ENCODE measurements around the gene NBPF1.
"Not testable (repeated sequence)": the region's sequence is repeated elsewhere in the genome, so short reads cannot be mapped to it uniquely, and the experiment has no call there.

The NBPF1 gene

GRCh38 chr1:16637941-16638778 is 24.8 kb upstream of the NBPF1 start:
- H3K27me3 ChIP-seq; H3K9me3 ChIP-seq; H3K4me3 ChIP-seq (ENCODE audit: low read depth in 1 of 2, low read length in 1 of 2); H3K27ac ChIP-seq; H3K4me1 ChIP-seq (ENCODE audit: control insufficient read depth in 1 of 2, insufficient read depth in 1 of 2, low read depth in 1 of 2, low read length in 1 of 2): not testable (repeated sequence)
- peaks cover 29% of the 10 kb centered on the region for H3K36me3 ChIP-seq

- not testable (repeated sequence) for H3K27ac ChIP-seq; H3K27me3 ChIP-seq; H3K9me3 ChIP-seq; H3K4me1 ChIP-seq (ENCODE audit: control insufficient read depth in 1 of 2, insufficient read depth in 1 of 2, low read depth in 1 of 2, low read length in 1 of 2); H3K4me3 ChIP-seq (ENCODE audit: low read depth in 1 of 2, low read length in 1 of 2)
- peaks cover 44% of the 10 kb centered on the region for H3K36me3 ChIP-seq
These were observed 23.3 kb upstream of the NBPF1 start for GRCh38 chr1:16636551-16637195.

DNA sequence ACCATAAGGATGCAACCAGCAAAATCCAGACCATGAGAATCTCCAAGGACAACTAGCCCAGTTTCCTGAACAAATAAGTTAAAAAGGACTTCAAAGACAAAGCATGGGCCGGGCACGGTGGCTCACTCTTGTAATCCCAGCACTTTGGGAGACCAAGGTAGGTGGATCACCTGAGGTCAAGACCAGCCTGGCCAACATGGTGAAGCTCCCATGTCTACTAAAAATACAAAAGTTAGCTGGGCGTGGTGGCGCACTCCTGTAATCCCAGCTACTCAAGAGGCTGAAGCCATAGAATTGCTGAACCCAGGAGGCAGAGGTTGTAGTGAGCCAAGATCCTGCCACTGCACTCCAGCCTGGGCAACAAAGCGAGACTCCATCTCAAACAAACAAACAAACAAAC is 22.6 kb upstream of the NBPF1 start:
- H3K27ac ChIP-seq; H3K4me1 ChIP-seq (ENCODE audit: control insufficient read depth in 1 of 2, insufficient read depth in 1 of 2, low read depth in 1 of 2, low read length in 1 of 2); H3K27me3 ChIP-seq; H3K9me3 ChIP-seq; H3K4me3 ChIP-seq (ENCODE audit: low read depth in 1 of 2, low read length in 1 of 2): not testable (repeated sequence)
- peaks cover 51% of the 10 kb centered on the region for H3K36me3 ChIP-seq

GRCh38 chr1:16633540-16634282 is 20.3 kb upstream of the NBPF1 start:
- not testable (repeated sequence) for H3K4me3 ChIP-seq (ENCODE audit: low read depth in 1 of 2, low read length in 1 of 2); H3K27ac ChIP-seq; H3K9me3 ChIP-seq; H3K27me3 ChIP-seq; H3K4me1 ChIP-seq (ENCODE audit: control insufficient read depth in 1 of 2, insufficient read depth in 1 of 2, low read depth in 1 of 2, low read length in 1 of 2)
- peaks cover 64% of the 10 kb centered on the region for H3K36me3 ChIP-seq

DNA sequence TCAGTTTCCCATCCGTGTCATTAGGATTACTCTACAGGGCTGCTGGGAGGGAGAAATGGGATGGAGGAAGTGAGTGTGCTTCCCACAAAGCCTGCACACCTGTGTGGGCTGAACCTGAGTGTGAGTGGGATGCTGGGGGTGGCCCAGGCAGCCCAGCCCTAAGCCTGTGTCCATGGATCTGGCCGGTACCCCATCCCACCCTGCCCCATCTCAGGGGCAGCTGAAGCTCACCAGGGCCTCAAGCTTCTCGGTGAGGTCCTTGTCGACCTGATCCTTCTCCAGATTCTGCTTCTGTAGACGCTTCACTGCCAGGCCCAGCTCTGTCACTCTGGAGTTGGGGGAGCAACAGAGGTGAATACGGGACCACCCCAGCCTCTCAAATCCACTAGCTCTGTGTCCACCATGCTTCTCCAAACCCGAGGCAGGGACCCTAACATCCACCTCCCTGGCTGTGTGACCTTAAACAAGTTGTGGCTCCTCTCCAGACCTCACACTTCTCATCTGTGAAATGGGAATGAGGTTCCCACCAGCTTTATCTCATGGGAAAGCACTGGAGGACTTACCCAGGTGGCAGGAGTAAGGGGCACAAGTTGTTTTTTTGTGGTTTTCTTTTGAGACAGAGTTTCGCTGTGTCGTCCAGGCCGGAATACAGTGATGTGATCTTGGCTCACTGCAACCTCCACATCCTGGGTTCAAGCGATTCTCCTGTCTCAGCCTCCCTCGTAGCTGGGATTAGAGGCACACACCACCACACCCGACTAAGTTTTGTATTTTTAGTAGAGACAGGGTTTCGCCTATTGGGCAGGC is 18.9 kb upstream of the NBPF1 start:
- not testable (repeated sequence) for H3K27me3 ChIP-seq

DNA sequence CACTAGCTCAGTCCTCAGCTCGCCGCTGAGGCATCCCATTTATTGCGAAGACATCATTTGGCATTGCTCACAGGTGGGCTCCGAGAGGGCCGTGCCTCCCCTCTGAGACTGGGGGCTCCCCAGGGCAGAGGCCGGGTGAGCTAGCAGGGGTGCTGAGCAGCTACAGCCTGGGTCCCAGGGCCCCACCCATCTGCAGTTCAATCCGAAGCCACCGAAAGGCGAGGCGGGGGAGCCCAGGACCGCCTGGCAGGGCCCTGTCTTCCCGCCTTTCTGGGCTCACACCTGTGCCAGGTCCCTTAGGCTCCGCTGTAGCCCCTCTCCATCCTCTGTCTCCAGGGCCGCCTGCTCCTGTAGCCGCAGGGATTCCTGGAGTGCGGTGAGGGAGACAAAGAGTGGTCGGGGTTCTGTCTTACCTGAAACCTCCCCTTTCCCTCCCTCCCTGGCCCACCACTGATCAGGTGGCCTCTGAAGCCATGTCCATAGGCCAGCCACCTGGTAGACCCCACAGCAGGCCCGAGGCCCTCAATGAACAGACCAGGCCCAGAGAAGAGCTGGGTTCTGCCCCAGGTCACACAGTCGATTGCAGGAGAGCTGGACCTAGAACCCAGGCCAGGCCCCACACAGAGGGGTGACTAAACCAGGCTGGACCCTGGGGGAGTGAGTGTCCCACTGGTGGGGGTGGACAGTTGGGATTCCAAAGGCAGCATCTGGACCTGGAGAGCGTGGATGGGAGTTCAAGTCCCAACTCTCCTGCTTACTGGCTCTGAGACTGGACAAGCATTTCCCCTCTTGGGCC is 18.1 kb upstream of the NBPF1 start:
- TF ChIP-seq, protein P1, sequence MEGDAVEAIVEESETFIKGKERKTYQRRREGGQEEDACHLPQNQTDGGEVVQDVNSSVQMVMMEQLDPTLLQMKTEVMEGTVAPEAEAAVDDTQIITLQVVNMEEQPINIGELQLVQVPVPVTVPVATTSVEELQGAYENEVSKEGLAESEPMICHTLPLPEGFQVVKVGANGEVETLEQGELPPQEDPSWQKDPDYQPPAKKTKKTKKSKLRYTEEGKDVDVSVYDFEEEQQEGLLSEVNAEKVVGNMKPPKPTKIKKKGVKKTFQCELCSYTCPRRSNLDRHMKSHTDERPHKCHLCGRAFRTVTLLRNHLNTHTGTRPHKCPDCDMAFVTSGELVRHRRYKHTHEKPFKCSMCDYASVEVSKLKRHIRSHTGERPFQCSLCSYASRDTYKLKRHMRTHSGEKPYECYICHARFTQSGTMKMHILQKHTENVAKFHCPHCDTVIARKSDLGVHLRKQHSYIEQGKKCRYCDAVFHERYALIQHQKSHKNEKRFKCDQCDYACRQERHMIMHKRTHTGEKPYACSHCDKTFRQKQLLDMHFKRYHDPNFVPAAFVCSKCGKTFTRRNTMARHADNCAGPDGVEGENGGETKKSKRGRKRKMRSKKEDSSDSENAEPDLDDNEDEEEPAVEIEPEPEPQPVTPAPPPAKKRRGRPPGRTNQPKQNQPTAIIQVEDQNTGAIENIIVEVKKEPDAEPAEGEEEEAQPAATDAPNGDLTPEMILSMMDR (IDR thresholded peaks at IDR 0.05): no peak
- Histone ChIP-seq H3K4me1 (ENCODE audit: control insufficient read depth in 1 of 2, insufficient read depth in 1 of 2, low read depth in 1 of 2, low read length in 1 of 2) (no peaks in the 10 kb centered on the region), H3K4me3 (ENCODE audit: low read depth in 1 of 2, low read length in 1 of 2) (no peak overlapping the region), H3K36me3 (peaks cover 84% of the 10 kb centered on the region), H3K27ac (no peak overlapping the region), H3K9me3 (no peaks in the 10 kb centered on the region), H3K27me3 (no peaks in the 10 kb centered on the region)

More for the DNA sequence above, 18.9 kb upstream of the NBPF1 start:
- not testable (repeated sequence) for H3K9me3 ChIP-seq; H3K4me3 ChIP-seq (ENCODE audit: low read depth in 1 of 2, low read length in 1 of 2); H3K4me1 ChIP-seq (ENCODE audit: control insufficient read depth in 1 of 2, insufficient read depth in 1 of 2, low read depth in 1 of 2, low read length in 1 of 2); H3K27ac ChIP-seq
- peaks cover 78% of the 10 kb centered on the region for H3K36me3 ChIP-seq

GRCh38 chr1:16630661-16631247 is 17.4 kb upstream of the NBPF1 start:
- Histone ChIP-seq H3K9me3 (no peaks in the 10 kb centered on the region), H3K36me3 (peaks cover 90% of the 10 kb centered on the region), H3K4me1 (ENCODE audit: control insufficient read depth in 1 of 2, insufficient read depth in 1 of 2, low read depth in 1 of 2, low read length in 1 of 2) (no peaks in the 10 kb centered on the region), H3K27me3 (no peaks in the 10 kb centered on the region), H3K27ac (no peak overlapping the region), H3K4me3 (ENCODE audit: low read depth in 1 of 2, low read length in 1 of 2) (no peak overlapping the region)
- TF ChIP-seq, protein P1 (IDR thresholded peaks at IDR 0.05): no peak

DNA sequence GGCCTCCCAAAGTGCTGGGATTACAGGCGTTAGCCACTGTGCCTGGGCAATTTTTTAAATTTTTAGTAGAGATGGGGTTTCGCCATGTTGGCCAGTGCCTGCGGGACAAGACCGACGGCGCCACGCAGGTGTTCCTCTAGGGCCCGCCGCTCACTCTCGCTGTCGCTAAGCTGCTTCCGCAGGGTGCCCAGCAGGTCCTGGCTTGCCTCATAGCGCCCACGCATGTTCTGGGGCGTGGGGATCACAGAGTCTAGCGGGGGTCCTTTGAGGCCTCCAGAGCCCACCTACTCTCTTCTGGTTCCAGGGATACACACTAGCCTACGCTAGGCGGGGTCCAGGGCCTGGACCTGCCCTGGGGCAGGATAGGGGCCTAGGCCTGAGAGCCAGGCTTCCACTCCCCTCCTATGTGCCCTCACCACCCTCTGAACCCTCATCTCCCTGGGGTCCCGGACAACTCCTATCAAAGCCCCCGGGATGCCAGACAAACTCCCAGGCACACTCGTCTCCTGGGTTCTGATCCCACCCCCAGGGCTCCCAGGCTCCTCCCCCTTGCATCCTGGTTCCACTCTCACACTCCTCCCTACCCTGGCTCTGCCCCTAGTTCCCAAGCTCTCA is 16.7 kb upstream of the NBPF1 start:
- H3K27ac ChIP-seq; H3K27me3 ChIP-seq; H3K9me3 ChIP-seq; H3K4me3 ChIP-seq (ENCODE audit: low read depth in 1 of 2, low read length in 1 of 2); H3K4me1 ChIP-seq (ENCODE audit: control insufficient read depth in 1 of 2, insufficient read depth in 1 of 2, low read depth in 1 of 2, low read length in 1 of 2): not testable (repeated sequence)
- peaks cover 97% of the 10 kb centered on the region for H3K36me3 ChIP-seq

Measured in neutrophil (primary cell).